Gastroesophageal sphincter (tissue), 4 donors: Measurements from ENCODE around the gene ANKRD13C. TPM values are rescaled to one million over a fixed set of nuclear protein-coding genes. Genes with fewer than 3 reads are reported as not detected.
"Not testable (repeated sequence)": the region's sequence is repeated elsewhere in the genome, so short reads cannot be mapped to it uniquely, and the experiment has no call there.

Experiments
- ATAC-seq: fragments of 150-250 bp; one replicate; pipeline ENCODE4 v1.9.1; 2016; ENCODE audit warnings: mild to moderate bottlenecking, moderate library complexity
- H3K27ac ChIP-seq, 4 donors: fragments of 200-600 bp; sonication (generic) in 3 of 4; 1 replicate in 3 of 4; 2 replicates in 1 of 4; pipeline ENCODE4 v1.5.1; 2016 to 2019
- H3K27me3 ChIP-seq: fragments of 200-600 bp; sonication (generic); one replicate; pipeline ENCODE4 v1.5.1; 2019
- H3K36me3 ChIP-seq, 2 donors: fragments of 200-600 bp; sonication (generic); one replicate each; pipeline ENCODE4 v1.5.1; 2019; ENCODE audit warnings: control low read depth in 1 of 2
- H3K4me1 ChIP-seq, 3 donors: fragments of 200-600 bp; sonication (generic); 1 replicate in 2 of 3; 2 replicates in 1 of 3; pipeline ENCODE4 v1.5.1; 2016 to 2019; ENCODE audit warnings: control low read depth in 2 of 3
- H3K4me3 ChIP-seq, 2 donors: fragments of 200-600 bp; sonication (generic); one replicate each; pipeline ENCODE4 v1.5.1; 2019; ENCODE audit warnings: mild to moderate bottlenecking in 1 of 2, moderate library complexity in 1 of 2
- H3K9me3 ChIP-seq, 3 donors: fragments of 200-600 bp; sonication (generic); one replicate each; pipeline ENCODE4 v1.5.1; 2017 to 2019; ENCODE audit warnings: control low read depth in 2 of 3
- EP300 ChIP-seq: sonication (generic); formaldehyde crosslinking; IDR thresholded peaks from one replicate; pipeline ENCODE4 v1.6.1; 2017; ENCODE audit warnings: antibody characterized with exemption, mild to moderate bottlenecking
- POLR2A ChIP-seq, 2 donors: fragments of 450-650 bp; IDR thresholded peaks; one replicate each; pipeline ENCODE4 v1.6.1; 2017; ENCODE audit warnings: antibody characterized with exemption in 2 of 2, mild to moderate bottlenecking in 2 of 2, moderate library complexity in 1 of 2
- POLR2AphosphoS5 ChIP-seq: sonication (generic); formaldehyde crosslinking; IDR thresholded peaks from one replicate; pipeline ENCODE4 v1.6.1; 2017; ENCODE audit warnings: antibody characterized with exemption
- WGBS, 2 donors: methylation state at CpG; one replicate each; pipeline ENCODE4 v1.1.5; 2018; ENCODE audit warnings: low coverage in 1 of 2; 5-methylcytosine and 5-hydroxymethylcytosine counted together
- total RNA-seq, 4 donors: library from RNA; depleted of rRNA; stranded (reverse); fragments of >200 nt; gene quantifications; one replicate each; pipeline ENCODE4 v1.1.0, GENCODE V29; 2016
- TF ChIP-seq, protein P1 (sequence below), 4 experiments: fragments of 200-600 bp in 2 of 4; fragments of 450-650 bp in 2 of 4; sonication (generic) in 1 of 4; IDR thresholded peaks; one replicate each; pipeline ENCODE4 v1.5.1; 2017 to 2019; ENCODE audit warnings: antibody characterized with exemption in 4 of 4, mild to moderate bottlenecking in 2 of 4, moderate library complexity in 2 of 4

The ANKRD13C gene
- total RNA-seq, 4 donors from 2014 or later: 20.5 to 37.5 (median 26.5) TPM

DNA sequence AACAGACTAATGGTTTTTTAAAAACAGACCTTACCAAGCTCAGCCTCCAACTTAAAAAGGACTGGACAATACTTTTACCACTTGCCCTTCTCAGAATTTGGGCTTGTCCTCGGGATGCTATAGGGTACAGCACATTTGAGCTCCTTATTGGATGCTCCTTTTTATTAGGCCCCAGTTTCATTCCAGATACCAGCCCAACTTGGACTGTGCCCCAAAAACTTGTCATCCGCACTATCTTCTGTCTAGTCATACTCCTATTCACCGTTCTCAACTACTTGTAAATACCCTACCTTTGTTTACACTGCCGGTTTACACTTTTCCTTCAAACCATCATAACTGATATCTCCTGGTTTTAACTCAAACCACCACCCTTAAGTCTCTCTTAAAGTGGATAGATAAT, 17.9 kb upstream of the ANKRD13C start:
- H3K27ac ChIP-seq: no peak overlapping the region
- H3K4me1 ChIP-seq: no peaks in the 10 kb centered on the region
- H3K27me3 ChIP-seq: no peaks in the 10 kb centered on the region
- peaks cover 0 to 36% of the 10 kb centered on the region in 2 donors for H3K36me3 ChIP-seq
- no peak overlapping the region for H3K4me3 ChIP-seq
- WGBS, 2 donors: 79 to 100% methylated on average over 1 to 4 of the region's 4 CpGs
- H3K9me3 ChIP-seq: no peaks in the 10 kb centered on the region
- ATAC-seq: no peak
- no peak for TF ChIP-seq EP300
- TF ChIP-seq POLR2A (IDR thresholded peaks at IDR 0.05): no peak
- TF ChIP-seq, protein P1, sequence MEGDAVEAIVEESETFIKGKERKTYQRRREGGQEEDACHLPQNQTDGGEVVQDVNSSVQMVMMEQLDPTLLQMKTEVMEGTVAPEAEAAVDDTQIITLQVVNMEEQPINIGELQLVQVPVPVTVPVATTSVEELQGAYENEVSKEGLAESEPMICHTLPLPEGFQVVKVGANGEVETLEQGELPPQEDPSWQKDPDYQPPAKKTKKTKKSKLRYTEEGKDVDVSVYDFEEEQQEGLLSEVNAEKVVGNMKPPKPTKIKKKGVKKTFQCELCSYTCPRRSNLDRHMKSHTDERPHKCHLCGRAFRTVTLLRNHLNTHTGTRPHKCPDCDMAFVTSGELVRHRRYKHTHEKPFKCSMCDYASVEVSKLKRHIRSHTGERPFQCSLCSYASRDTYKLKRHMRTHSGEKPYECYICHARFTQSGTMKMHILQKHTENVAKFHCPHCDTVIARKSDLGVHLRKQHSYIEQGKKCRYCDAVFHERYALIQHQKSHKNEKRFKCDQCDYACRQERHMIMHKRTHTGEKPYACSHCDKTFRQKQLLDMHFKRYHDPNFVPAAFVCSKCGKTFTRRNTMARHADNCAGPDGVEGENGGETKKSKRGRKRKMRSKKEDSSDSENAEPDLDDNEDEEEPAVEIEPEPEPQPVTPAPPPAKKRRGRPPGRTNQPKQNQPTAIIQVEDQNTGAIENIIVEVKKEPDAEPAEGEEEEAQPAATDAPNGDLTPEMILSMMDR (IDR thresholded peaks at IDR 0.05): no peak
- TF ChIP-seq POLR2AphosphoS5: no peak

DNA sequence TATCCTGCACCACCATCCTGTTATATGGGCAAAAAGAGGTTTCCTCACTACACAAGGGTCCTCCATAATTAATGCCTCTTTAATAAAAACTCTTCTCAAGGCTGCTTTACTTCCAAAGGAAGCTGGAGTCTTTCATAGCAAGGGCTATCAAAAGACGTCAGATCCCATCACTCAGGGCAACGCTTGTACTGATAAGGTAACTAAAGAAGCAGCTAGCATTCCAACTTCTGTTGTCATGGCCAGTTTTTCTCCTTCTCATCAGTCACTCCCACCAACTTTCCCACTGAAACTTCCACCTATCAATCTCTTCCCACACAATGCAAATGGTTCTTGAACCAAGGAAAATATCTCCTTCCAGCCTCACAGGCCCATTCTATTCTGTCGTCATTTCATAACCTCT, 17.1 kb upstream of the ANKRD13C start:
- not testable (repeated sequence) for H3K9me3 ChIP-seq, H3K27me3 ChIP-seq, H3K27ac ChIP-seq, H3K4me3 ChIP-seq, H3K4me1 ChIP-seq, ATAC-seq
- H3K36me3 ChIP-seq: peaks cover 0 to 43% of the 10 kb centered on the region in 2 donors
- 64 to 88% methylated on average over 3 of the region's 3 CpGs for WGBS, 2 donors

DNA sequence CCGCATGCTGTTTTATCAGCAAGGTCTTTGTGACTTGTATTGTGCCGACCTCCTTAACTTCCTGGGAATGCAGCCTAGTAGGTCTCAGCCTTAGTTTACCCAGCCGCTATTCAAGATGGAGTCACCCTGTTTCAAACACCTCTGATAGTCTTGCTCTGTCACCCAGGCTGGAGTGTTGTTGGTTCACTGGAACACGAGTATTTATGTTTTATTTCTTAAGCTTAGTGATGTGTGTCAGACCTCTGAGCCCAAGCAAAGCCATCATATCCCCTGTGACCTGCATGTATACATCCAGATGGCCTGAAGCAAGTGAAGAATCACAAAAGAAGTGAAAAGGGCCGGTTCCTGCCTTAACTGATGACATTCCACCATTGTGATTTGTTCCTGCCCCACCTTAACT, 12.9 kb upstream of the ANKRD13C start:
- H3K27ac ChIP-seq, H3K9me3 ChIP-seq, H3K4me3 ChIP-seq, H3K27me3 ChIP-seq, H3K4me1 ChIP-seq, ATAC-seq: not testable (repeated sequence)
- 87 to 90% methylated on average over 3 to 5 of the region's 5 CpGs for whole genome bisulfite sequencing, 2 donors
- peaks cover 0 to 43% of the 10 kb centered on the region in 2 donors for H3K36me3 ChIP-seq

DNA sequence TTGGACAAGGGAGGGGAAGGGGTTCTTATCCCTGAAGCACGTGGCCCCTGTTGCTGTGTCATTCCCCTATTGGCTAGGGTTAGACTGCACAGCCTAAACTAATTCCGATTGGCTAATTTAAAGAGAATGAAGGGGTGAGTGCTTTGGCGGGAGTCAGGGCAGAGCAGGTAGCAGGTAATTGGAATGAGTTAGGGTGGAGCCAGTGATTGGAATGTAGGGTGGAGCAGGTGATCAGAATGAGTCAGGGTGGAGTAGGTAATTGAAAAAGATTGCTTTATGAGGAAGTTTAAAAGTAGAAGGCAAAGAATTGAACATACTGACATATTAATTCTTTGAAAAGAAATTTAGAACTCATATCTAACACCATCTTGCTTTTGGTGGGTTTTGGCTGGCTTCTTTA, 12.5 kb upstream of the ANKRD13C start:
- H3K27me3 ChIP-seq, ATAC-seq, H3K4me1 ChIP-seq, H3K9me3 ChIP-seq, H3K27ac ChIP-seq, H3K4me3 ChIP-seq: not testable (repeated sequence)
- H3K36me3 ChIP-seq: peaks cover 0 to 43% of the 10 kb centered on the region in 2 donors
- 83% methylated on average over 3 of the region's 3 CpGs; no CpG with 5 or more reads in 1 of the 2 donors for WGBS, 2 donors

DNA sequence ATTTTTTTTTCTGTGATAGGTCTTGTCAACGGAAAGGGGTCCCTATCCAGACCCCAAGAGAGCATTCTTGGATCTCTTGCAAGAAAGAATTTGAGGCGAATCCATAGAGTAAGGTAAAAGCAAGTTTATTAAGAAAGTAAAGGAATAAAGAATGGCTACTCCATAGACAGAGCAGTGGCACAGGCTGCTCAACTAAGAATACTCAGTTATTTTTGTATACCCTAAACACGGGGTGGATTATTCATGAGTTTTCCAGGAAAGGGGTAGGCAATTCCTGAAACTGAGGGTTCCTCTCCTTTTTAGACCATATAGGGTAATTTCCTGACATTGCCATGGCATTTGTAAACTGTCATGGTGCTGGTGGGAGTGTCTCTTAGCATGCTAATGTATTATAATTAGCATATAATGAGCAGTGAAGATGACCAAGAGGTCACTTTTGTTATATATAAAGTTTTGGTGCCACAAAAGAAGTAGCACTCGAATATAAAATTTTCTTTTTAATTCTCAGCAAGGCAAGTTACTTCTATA, 12.0 kb upstream of the ANKRD13C start:
- peaks cover 0 to 38% of the 10 kb centered on the region in 2 donors for H3K36me3 ChIP-seq
- WGBS, 2 donors: 72 to 81% methylated on average over 3 to 4 of the region's 4 CpGs
- not testable (repeated sequence) for H3K4me3 ChIP-seq, ATAC-seq, H3K4me1 ChIP-seq, H3K9me3 ChIP-seq, H3K27me3 ChIP-seq, H3K27ac ChIP-seq

DNA sequence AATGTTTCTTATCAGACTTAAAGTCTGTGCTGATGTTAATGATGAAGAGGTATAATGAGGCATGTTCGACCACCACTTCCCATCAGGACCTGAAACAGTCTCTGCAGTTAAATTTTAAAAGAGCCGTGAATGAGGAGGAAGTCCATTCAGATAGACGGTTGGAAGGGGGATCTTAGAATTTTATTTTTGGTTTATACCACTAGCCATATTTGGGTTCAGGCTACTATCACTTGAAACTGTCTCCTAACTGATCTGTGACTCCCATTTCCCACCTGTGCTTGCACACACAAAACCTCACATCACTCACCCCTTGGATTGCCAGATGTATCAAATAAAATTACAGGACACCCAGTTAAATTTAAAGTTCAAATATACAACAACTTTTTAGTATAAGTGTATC, 9.9 kb upstream of the ANKRD13C start:
- Histone ChIP-seq H3K27me3 (no peaks in the 10 kb centered on the region), H3K27ac (no peak overlapping the region), H3K36me3 (peaks cover 0 to 24% of the 10 kb centered on the region in 2 donors), H3K9me3 (no peaks in the 10 kb centered on the region), H3K4me1 (no peaks in the 10 kb centered on the region), H3K4me3 (no peak overlapping the region)
- TF ChIP-seq EP300 (no peak), POLR2A (IDR thresholded peaks at IDR 0.05) (no peak), POLR2AphosphoS5 (no peak)
- TF ChIP-seq, protein P1 (IDR thresholded peaks at IDR 0.05): no peak
- 81 to 94% methylated on average over 2 to 3 of the region's 3 CpGs for WGBS, 2 donors
- ATAC-seq: no peak

DNA sequence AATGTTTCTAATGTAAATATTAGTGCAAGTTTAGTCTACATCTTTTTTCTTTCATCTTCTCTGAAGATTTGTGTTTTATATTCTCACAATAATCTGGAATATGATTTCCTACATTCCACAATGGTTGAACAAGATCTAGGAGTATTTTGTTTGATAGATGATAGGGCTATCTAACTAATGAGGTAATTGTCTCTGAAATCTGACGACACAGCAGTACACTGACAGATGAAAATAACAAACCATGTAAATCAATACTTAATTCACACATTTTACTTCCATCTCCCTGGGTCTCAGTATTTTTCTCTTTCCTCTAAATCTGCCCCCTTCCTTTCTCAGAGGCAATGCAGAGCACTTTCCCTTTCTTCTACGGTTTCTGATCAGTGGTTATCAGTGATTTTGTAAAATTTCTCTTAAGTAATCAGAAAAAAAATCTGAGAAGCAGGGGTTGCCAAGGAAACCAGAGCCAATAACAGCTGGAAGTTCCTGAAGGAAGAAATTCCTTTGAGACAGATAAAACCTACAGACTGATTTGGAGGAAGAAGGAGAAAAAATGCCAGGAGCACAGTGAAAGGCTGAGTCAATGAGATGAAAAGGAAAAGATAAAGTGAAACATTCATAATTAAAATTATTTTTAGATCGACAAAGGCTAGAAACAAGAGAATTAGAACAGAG, 7.3 kb upstream of the ANKRD13C start:
- no peak overlapping the region for H3K27ac ChIP-seq
- no peaks in the 10 kb centered on the region for H3K9me3 ChIP-seq
- 46 to 64% methylated on average over 2 to 3 of the region's 3 CpGs for WGBS, 2 donors
- no peaks in the 10 kb centered on the region for H3K27me3 ChIP-seq
- peaks cover 0 to 1% of the 10 kb centered on the region in 2 donors for H3K36me3 ChIP-seq
- TF ChIP-seq POLR2A (IDR thresholded peaks at IDR 0.05) (no peak), EP300 (no peak), POLR2AphosphoS5 (no peak)
- TF ChIP-seq, protein P1 (IDR thresholded peaks at IDR 0.05): no peak
- H3K4me3 ChIP-seq: no peak overlapping the region
- no peaks in the 10 kb centered on the region for H3K4me1 ChIP-seq
- no peak for ATAC-seq
